ENCODE measurements around the gene RC3H1.

DNA sequence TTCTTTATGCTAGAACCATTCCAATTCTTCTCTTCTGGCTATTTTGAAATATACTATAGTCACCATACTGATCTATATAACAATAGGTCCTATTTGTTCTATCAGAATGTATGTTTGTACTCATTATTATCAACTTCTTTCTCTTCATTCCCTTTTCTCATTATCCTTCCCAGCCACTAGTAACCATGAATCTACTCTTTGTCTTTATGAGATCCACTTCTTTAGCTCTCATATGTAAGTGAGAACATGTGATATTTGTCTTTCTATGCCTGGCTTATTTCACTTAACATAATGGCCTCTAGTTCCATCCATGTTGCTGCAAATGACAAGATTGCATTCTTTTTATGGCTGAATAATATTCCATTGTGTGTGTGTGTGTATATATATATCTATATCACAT, 31.7 kb upstream of the RC3H1 start:
- TF ChIP-seq POLR2A (IDR thresholded peaks at IDR 0.05; ENCODE audit: low read length), result no peak
- no peak for TF ChIP-seq NR3C1 (IDR thresholded peaks at IDR 0.05)
- no peak for TF ChIP-seq BHLHE40 (IDR thresholded peaks at IDR 0.05; ENCODE audit: low read depth, low read length)
- TF ChIP-seq, protein P1, sequence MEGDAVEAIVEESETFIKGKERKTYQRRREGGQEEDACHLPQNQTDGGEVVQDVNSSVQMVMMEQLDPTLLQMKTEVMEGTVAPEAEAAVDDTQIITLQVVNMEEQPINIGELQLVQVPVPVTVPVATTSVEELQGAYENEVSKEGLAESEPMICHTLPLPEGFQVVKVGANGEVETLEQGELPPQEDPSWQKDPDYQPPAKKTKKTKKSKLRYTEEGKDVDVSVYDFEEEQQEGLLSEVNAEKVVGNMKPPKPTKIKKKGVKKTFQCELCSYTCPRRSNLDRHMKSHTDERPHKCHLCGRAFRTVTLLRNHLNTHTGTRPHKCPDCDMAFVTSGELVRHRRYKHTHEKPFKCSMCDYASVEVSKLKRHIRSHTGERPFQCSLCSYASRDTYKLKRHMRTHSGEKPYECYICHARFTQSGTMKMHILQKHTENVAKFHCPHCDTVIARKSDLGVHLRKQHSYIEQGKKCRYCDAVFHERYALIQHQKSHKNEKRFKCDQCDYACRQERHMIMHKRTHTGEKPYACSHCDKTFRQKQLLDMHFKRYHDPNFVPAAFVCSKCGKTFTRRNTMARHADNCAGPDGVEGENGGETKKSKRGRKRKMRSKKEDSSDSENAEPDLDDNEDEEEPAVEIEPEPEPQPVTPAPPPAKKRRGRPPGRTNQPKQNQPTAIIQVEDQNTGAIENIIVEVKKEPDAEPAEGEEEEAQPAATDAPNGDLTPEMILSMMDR (IDR thresholded peaks at IDR 0.05), result no peak
- TF ChIP-seq EP300 (IDR thresholded peaks at IDR 0.05), result no peak
- TF ChIP-seq CHD4 (IDR thresholded peaks at IDR 0.05; ENCODE audit: borderline replicate concordance), result no peak
- TF ChIP-seq HES2 (IDR thresholded peaks at IDR 0.05), result no peak
- TF ChIP-seq NFE2L2 (conservative IDR thresholded peaks at IDR 0.05; ENCODE audit: low read length), result no peak
- no peak for TF ChIP-seq MAX (IDR thresholded peaks at IDR 0.05)
- TF ChIP-seq ZNF302 (CRISPR knock-in tag; IDR thresholded peaks at IDR 0.05), result no peak
